GM12878 (cell line): ENCODE data around the gene STX3. TPM values are rescaled to one million over a fixed set of nuclear protein-coding genes. Genes with fewer than 3 reads are reported as not detected.

ENCODE experiments used
- ATAC-seq: fragments of 200-7000 bp; cut with Tn5 transposase; 3 replicates; pipeline ENCODE4 v1.9.1; 2020; ENCODE audit warnings: mild to moderate bottlenecking, moderate library complexity
- BruUV-seq: library from RNA; stranded (reverse); fragments of 400-500 nt; replicated peaks from 2 replicates; lab custom pipeline; 2021; lab: Mats Ljungman, UMichigan
- CTCF ChIA-PET: fragments of 300-600 bp; sonication (Branson Sonifier 250); formaldehyde crosslinking; extraction: SDS; loops from one replicate; lab custom pipeline; 2021; ENCODE audit warnings: inconsistent platforms; lab: Yijun Ruan, JAX
- POLR2A ChIA-PET: fragments of 350-600 bp; formaldehyde crosslinking; extraction: SDS; loops from one replicate; lab custom pipeline; 2021; ENCODE audit warnings: inconsistent platforms; lab: Charles Lee
- RAD21 ChIA-PET: fragments of 300-600 bp; sonication (Branson Sonifier 250); formaldehyde crosslinking; loops from one replicate; lab custom pipeline; 2023; ENCODE audit warnings: antibody characterized with exemption; ENCODE audit not compliant: unreplicated experiment; lab: Charles Lee
- SMC1A ChIA-PET: fragments of 300-600 bp; sonication (Branson Sonifier 250); formaldehyde crosslinking; loops from one replicate; lab custom pipeline; 2023; ENCODE audit not compliant: unreplicated experiment, uncharacterized antibody; lab: Charles Lee
- DNase-seq: peaks from one replicate; pipeline ENCODE4 v3.0.0-alpha.2; 2011; ENCODE audit warnings: low read depth, low spot score
- FAIRE-seq: peaks from 3 replicates; lab custom pipeline; 2011; peaks lifted over from hg19 to GRCh38; lab: Jason Lieb, UNC
- H2AFZ ChIP-seq: 2 replicates; pipeline ENCODE4 v1.6.0; 2011; ENCODE audit warnings: low read depth, low read length, control low read depth; ENCODE audit not compliant: control insufficient read depth
- H3K27ac ChIP-seq: 2 replicates; pipeline ENCODE4 v1.5.1; 2011; ENCODE audit warnings: control low read depth; ENCODE audit not compliant: control insufficient read depth, insufficient read depth
- H3K27me3 ChIP-seq, 2 experiments: replicated peaks in 1 of 2; 2 replicates each; pipeline versions ENCODE4 v1.6.0 to v1.6.1; 2011; ENCODE audit warnings: low read length in 1 of 2; ENCODE audit not compliant: control insufficient read depth in 2 of 2, insufficient read depth in 2 of 2
- H3K36me3 ChIP-seq, 2 experiments: 2 replicates each; pipeline ENCODE4 v1.5.1; 2011; ENCODE audit warnings: low read length in 1 of 2; ENCODE audit not compliant: control insufficient read depth in 2 of 2, insufficient read depth in 2 of 2
- H3K4me1 ChIP-seq: 2 replicates; pipeline ENCODE4 v1.6.1; 2011; ENCODE audit warnings: mild to moderate bottlenecking, low read length, moderate library complexity, mixed read lengths; ENCODE audit not compliant: control insufficient read depth, insufficient read depth
- H3K4me2 ChIP-seq: 2 replicates; pipeline ENCODE4 v1.6.0; 2011; ENCODE audit warnings: control low read depth; ENCODE audit not compliant: control insufficient read depth, insufficient read depth
- H3K4me3 ChIP-seq: fragments of 200-600 bp; sonication (generic); 2 replicates; pipeline ENCODE4 v1.5.1; 2016
- H3K79me2 ChIP-seq: 2 replicates; pipeline ENCODE4 v1.6.0; 2011; ENCODE audit warnings: low read length; ENCODE audit not compliant: control insufficient read depth, insufficient read depth
- H3K9ac ChIP-seq: 2 replicates; pipeline ENCODE4 v1.8.0; 2011; ENCODE audit warnings: low read length, control low read depth, mixed read lengths; ENCODE audit not compliant: control insufficient read depth, insufficient read depth
- H3K9me3 ChIP-seq: replicated peaks from 3 replicates; pipeline ENCODE4 v1.5.1; 2011; ENCODE audit warnings: mild to moderate bottlenecking, low read length; ENCODE audit not compliant: control insufficient read depth, insufficient read depth
- H4K20me1 ChIP-seq: 2 replicates; pipeline ENCODE4 v1.6.0; 2011; ENCODE audit not compliant: control insufficient read depth, insufficient read depth
- EGR1 ChIP-seq, 2 experiments: IDR thresholded peaks; 1 replicate in 1 of 2; 2 replicates in 1 of 2; pipeline ENCODE4 v1.6.1; 2011 to 2012; ENCODE audit warnings: low read depth in 2 of 2, low read length in 2 of 2, borderline replicate concordance in 1 of 2, mild to moderate bottlenecking in 1 of 2, moderate library complexity in 1 of 2
- EP300 ChIP-seq, 2 experiments: fragments of 150-350 bp in 1 of 2; IDR thresholded peaks; 2 replicates each; pipeline ENCODE4 v1.6.1; 2011 to 2012; ENCODE audit warnings: low read depth in 2 of 2, low read length in 2 of 2, borderline replicate concordance in 1 of 2, improper control_type of control experiment in 1 of 2, inconsistent platforms in 1 of 2; ENCODE audit not compliant: control insufficient read depth in 1 of 2
- LARP7 ChIP-seq: fragments of 450-650 bp; IDR thresholded peaks from 2 replicates; pipeline ENCODE4 v1.6.1; 2017; ENCODE audit warnings: mild to moderate bottlenecking
- MTA3 ChIP-seq: IDR thresholded peaks from 2 replicates; pipeline ENCODE4 v1.6.1; 2012; ENCODE audit warnings: low read length, inconsistent platforms, borderline replicate concordance
- SKIL ChIP-seq: fragments of 450-650 bp; IDR thresholded peaks from 2 replicates; pipeline ENCODE4 v1.6.1; 2017; ENCODE audit warnings: mild to moderate bottlenecking, low read depth, inconsistent platforms; ENCODE audit not compliant: poor library complexity, severe bottlenecking
- SMC3 ChIP-seq: IDR thresholded peaks from 2 replicates; pipeline ENCODE4 v1.6.1; 2011; ENCODE audit warnings: low read length, improper control_type of control experiment, borderline replicate concordance
- SREBF1 ChIP-seq: IDR thresholded peaks from 2 replicates; pipeline ENCODE4 v1.6.1; 2012; ENCODE audit warnings: mild to moderate bottlenecking, low read length
- SREBF2 ChIP-seq: IDR thresholded peaks from 2 replicates; pipeline ENCODE4 v1.6.1; 2012; ENCODE audit warnings: mild to moderate bottlenecking, low read length
- WGBS: methylation state at CpG from one replicate; pipeline ENCODE4 v1.1.6; 2016; ENCODE audit warnings: low lambda C conversion rate; ENCODE audit not compliant: insufficient replicate concordance, insufficient coverage; ENCODE audit errors: missing lambda C conversion rate; 5-methylcytosine and 5-hydroxymethylcytosine counted together
- in situ Hi-C: fragments of 300-500 bp; cut with MboI; formaldehyde crosslinking; loops from 9 replicates; pipeline ENCODE4 v1.14.3; 2018; ENCODE audit warnings: mixed read lengths
- intact Hi-C: fragments of 100-400 bp; cut with micrococcal nuclease; formaldehyde crosslinking; loops from one replicate; pipeline ENCODE4 v1.14.2; 2022; ENCODE audit not compliant: unreplicated experiment
- polyA plus RNA-seq, 11 experiments: library from polyadenylated mRNA; depleted of rRNA in 4 of 11; unstranded in 6 of 11; stranded (reverse) in 5 of 11; fragments of >200 nt; fragmentation: Nextera tagmentation in 4 of 11; fragmentation: Illumina TruSeq in 1 of 11; extraction: Ambion mirVana in 4 of 11; extraction: Trizol in 1 of 11; gene quantifications; 1 replicate in 1 of 11; 2 replicates in 10 of 11; pipeline versions ENCODE4 v1.2.1 to v1.2.3, GENCODE V29; 2011 to 2016; ENCODE audit warnings: inconsistent platforms in 2 of 11, missing spikeins in 2 of 11, low read depth in 1 of 11
- total RNA-seq, 4 experiments: library from RNA; depleted of rRNA in 3 of 4; stranded (reverse); fragments of >200 nt in 3 of 4; fragmentation: Illumina TruSeq in 1 of 4; extraction: Trizol in 1 of 4; gene quantifications; 2 replicates each; pipeline versions ENCODE4 v1.2.1 to v1.2.3, GENCODE V29; 2013 to 2021

STX3 gene
- total and polyA plus RNA-seq, 10 of the 15 experiments (the other 5 are each of a cell fraction or from before 2014, with no cell fraction given): 0.11 to 2.5 (median 1.1) TPM

- ATAC-seq (no peak), FAIRE-seq (no peak), DNase-seq (no peak)
- Histone ChIP-seq H4K20me1 (no peaks in the 10 kb centered on the region), H3K4me1 (no peaks in the 10 kb centered on the region), H3K27me3 (no peaks in the 10 kb centered on the region), H3K27ac (no peak overlapping the region), H3K4me3 (no peak overlapping the region), H3K4me2 (no peak overlapping the region), H3K9ac (no peak overlapping the region), H2AFZ (no peak overlapping the region), H3K9me3 (no peaks in the 10 kb centered on the region), H3K36me3 (no peaks in the 10 kb centered on the region), H3K79me2 (no peaks in the 10 kb centered on the region)
- intact Hi-C loops (no loop called here), in situ Hi-C loops (no loop called here)
- ChIA-PET CTCF (no interaction called here), RAD21 (no interaction called here), POLR2A (no interaction called here), SMC1A (no interaction called here)
- no TSS peak for BruUV-seq
- WGBS: 26% methylated on average over 2 of the region's 2 CpGs
- TF ChIP-seq EP300 (IDR thresholded peaks at IDR 0.05; ENCODE audit: borderline replicate concordance in 1 of 2, control insufficient read depth in 1 of 2, low read depth in 2 of 2, low read length in 2 of 2) (no peak), SKIL (no peak), SREBF2 (no peak), EGR1 (IDR thresholded peaks at IDR 0.05; ENCODE audit: borderline replicate concordance in 1 of 2, low read depth in 2 of 2, low read length in 2 of 2) (no peak), LARP7 (no peak), SREBF1 (no peak), SMC3 (no peak), MTA3 (no peak)
These were observed 78.4 kb downstream of the STX3 start for GRCh38 chr11:59833602-59834001.
